Activated T-helper 1 cell treated with Interleukin-2 at 50 U/mL for 16 hours (primary cell): ENCODE measurements around the gene C6orf62.
A peak's percentile ranks its signal among the peaks of the same experiment; 100 is the strongest.
"Not testable (repeated sequence)": the region's sequence is repeated elsewhere in the genome, so short reads cannot be mapped to it uniquely, and the experiment has no call there.

Experiments used
- DNase-seq: peaks from one replicate; pipeline ENCODE4 v3.0.0-alpha.2; 2020; ENCODE audit warnings: low read depth

Gene C6orf62

DNA sequence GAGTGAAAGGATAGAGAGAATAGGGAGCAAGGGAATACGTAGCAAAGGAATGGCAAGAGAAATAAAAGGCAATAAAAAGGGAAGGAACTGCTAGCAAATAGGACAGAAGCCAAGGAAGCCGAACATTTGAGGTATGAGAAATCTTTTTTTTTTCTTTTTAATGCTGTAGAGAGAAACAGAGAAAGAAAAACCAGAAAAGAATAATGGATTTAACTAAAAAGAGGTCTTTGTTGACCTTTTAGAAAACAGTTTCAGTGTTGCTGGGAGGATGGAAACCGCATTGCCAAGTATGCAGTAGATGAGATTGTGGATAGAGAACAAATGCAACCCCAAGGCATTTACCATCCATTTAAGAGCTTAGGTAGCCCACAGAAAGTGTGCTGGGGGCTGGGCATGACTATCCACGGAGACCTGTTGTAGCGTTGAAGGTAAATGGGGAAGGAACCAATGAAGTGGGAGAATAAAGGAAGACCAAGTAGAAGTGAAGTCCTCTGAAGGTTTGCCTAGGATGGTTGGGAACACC, 23.3 kb upstream of the C6orf62 start:
- no peak for DNase-seq

DNA sequence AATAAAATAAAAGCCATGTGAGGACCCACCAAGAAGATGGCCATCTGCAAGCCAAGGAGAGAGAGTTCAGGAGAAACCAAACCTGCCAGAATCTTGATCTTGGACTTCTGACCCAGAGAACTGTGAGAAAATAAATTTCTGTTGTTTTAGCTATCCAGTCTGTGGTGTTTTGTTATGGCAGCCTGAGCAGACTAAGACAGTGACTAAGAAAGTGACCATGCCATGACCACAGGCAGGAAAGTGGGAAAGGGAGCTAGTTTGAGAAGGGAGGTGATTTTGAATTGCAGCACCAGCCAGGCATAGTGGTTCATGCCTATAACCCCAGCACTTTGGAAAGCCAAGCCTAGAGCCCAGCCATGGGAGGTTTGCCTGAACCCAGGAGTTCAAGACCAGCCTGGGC, 21.9 kb upstream of the C6orf62 start:
- no peak for DNase-seq

DNA sequence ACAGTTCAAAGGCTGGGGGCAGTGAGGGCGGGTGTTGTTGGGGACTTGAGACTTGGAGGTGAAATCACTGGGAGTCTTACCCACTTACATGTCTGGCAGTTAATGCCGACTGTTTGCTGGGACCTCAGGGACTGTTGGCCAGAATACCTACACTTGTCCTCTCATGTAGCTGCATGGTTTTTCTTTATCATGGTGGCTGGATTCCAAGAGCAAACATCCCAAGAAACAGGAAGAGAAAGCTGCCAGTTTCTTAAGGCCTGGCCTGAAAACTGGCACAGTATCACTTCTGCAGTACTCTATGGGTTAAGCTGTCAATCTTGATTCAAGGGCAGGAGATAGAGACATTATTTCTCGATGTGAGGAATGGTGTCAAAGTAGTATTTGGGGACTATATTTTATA, 19.8 kb upstream of the C6orf62 start:
- DNase-seq = no peak

DNA sequence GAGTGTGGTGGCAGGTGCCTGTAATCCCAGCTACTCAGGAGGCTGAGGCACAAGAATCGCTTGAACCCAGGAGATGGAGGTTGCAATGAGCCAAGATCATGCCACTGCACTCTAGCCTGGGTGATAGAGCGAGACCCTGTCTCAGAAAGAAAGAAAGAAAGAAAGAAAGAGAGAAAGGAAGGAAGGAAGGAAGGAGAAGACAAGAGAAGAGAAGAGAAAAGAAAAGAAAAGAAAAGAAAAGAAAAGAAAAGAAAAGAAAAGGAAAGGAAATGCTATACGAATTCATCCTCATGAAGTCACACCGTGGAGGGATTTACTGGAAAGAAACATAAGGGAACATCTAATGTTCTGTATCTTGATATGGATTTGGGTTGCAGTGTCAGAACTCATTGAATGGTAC, 15.8 kb upstream of the C6orf62 start:
- not testable (repeated sequence) for DNase-seq

DNA sequence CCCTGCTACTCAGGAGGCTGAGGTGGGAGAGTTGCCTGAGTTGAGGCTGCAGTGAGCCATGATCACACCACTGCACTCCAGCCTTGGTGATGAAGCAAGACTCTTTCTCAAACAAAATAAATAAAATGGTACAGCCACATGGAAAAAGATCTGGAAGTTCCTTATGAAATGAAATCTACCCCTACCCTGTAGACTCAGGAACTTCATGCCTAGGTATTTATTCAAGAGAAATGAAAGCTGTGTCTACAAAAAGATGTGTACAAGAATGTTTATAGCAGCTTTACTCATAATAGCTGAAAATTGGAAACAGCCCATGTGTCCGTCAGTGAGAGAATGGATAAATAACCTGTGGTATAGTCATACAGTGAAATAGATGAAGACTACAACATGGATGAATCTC, 15.2 kb upstream of the C6orf62 start:
- no peak for DNase-seq

DNA sequence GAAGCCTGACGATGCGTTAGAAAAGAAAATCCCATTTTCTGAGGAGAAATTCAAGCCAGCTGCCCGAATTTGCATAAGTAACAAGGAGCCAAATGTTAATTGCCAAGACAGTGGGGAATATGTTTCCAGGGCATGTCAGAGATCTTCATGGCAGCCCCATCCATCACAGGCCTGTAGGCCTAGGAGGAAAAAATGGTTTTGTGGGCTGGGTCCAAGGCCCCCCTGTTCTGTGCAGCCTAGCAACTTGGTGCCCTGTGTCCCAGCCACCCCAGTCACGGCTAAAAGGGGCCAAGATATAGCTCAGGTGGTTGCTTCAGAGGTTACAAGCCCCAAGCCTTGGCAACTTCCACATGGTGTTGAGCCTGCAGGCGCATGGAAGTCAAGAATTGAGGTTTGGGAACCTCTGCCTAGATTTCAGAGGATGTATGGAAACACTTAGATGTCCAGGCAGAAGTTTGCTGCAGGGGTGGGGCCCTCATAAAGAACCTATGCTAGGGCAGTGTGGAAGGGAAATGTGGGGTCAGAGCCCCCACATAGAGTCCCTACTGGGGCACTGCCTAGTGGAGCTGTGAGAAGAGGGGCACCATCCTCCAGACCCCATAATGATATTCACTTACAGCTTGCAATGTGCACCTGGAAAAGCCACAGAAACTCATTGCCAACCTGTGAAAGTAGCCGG, 12.6 kb upstream of the C6orf62 start:
- DNase-seq = not testable (repeated sequence)

DNA sequence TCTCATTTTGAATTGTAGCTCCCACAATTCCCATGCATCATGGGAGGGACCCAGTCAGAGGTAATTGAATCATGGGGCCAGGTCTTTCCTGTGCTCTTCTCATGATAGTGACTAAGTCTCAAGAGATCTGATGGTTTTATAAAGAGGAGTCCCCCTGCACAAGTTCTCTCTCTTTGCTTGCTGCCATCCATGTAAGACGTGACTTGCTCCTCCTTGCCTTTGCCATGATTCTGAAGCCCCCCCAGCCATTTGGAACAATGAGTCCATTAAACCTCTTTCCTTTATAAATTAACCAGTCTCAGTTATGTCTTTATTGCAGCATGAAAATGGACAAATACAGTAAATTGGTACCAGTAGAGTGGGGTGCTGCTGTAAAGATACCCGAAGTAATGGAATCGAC, 11.7 kb upstream of the C6orf62 start:
- not testable (repeated sequence) for DNase-seq

DNA sequence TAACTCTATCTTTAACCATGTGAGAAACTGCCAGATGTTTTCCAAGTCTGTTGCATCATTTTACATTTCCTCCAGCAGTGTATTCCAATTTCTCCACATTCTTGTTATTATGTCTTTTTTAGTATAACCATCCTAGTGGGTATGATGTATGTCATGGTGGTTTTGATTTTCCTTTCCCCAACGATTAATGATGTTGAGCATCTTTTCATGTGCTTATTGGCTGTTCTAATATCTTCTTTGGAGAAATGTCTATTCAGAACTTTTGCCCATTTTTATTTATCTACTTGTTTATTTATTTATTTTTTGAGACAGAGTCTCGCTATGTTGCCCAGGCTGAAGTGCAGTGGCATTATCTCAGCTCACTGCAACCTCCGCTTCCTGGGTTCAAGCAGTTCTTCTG, 4.3 kb upstream of the C6orf62 start:
- no peak for DNase-seq

DNA sequence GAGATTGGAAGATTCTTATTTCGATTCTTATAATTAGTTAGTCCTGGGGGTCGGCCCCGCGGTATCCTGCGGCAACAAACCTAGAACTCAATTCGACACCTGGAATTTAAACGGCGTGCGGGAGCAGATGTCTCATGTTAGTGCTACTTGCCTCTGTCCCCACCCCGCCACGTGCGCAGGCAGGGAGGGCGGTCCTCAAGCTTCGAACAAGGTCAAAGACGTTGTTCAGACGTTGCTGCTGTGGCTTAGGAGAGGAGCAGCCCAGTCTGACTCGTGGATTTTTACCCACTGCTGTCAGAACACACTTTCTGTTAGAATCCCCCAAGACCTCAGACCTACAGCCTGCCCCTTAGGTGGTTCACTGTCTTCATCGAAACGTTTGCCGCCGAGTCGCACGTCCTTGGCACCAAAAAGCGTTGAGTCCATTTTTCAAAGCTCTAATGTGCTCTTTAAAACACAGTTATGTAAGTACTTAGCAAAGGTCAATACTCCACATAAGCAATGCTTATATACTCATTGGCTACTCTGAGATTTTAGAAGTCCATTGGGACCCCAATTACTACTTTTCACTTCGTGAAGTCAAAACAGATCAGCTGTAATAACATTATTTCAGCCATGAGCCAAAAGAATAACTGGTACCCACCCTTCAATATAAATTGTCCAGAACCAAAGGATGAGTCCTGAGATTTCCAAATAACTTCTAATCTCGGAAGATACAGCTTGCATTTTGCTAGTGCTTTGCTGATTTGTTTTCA, 2.7 kb upstream of the C6orf62 start:
- DNase-seq = no peak

DNA sequence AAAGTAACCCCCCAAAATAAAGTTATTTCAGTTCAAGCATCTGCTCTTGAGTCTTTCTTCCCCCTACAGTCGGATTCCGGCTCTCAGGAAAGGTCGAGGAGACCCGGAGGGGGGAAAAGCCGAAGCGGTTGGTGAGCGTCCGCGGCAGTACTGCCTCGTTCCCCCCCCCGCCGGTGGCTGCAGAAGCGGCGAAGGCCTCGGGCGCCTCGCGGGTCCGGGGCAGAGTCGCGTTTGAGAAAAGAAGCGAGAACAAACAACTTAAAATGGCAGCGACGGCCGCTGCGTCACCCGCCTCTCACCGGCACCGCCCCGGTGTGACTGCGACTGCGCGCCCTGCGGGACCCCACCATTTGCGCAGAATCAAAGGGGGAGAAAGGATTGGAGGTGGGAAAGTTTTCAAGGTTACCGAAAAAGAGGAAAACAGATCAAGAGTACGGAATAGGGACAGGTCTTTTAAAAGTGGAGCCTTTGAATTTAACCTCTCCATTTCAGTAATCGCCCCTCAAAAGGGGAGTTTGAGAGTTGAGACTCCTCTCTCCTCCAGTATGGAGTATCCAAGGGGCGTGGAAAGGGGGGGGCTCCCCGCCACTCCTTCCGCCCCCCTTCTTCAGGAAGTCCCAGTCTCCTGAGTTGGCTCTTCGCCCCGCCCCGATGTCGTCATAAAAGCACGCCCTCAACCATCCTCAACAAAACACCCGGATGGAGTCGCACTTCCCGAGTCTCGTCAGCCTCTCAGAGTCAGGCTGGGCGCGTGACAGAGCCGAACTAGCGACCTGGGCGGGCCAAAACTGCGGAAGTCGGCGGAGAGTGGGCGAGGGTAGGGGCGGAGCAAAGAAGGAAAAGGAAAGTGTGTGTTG, 1.9 kb upstream of the C6orf62 start:
- DNase-seq = peak; percentile 99

DNA sequence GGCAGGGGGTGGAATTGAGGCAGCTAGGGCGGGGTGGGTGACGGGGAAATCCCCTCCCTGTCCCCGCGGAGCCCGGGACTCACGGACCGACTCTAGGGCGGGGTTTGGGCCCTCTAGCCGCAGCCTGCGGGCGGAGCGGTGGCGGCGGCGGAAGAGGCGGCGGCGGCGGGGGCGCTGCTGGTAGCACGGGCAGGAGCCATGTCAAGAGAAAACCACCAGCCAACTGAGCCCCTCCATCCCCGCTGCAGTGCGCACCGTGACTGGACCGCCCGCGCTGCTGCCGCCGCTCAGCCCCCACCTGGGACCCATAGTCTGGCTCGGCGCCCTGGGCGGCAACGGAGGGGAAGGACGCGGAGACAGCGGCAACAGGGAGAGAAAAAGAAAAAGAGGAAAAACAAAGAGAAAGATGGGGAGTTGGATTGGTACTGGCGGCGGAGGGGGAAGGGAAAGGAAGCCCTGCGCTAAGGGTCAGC, 1.2 kb upstream of the C6orf62 start:
- DNase-seq = peak; percentile 72

DNA sequence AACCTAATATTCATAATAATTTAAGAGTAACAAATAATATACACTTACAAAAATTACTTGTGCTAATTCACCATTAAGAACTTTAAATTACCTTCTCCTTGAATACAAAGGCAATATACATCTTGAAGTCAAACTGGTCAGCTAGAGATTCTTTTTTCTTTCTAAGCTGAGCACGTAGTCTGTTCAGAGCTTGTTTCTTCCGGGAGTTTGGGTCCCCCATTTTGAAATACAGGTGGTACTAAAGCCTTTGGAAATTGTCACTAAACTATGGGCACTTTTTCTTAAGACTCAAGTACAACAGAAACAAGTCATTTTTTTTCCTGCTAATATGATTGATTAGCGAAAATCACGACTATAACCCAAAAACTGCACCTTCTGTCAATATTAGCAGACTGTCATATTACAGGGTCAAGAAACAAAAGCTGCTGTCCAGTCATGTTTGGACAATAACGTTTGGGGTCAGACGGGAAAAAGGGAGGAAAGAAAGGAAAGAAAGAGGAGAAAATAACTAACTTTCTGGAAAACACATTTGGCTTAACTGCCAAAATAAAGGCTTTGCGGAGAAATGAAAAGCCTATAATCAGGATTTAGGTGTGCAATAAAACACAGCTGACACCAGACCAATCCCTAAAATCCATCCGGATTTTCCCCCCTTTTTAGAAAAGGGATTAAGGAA, 367 bp downstream of the C6orf62 start:
- no peak for DNase-seq

DNA sequence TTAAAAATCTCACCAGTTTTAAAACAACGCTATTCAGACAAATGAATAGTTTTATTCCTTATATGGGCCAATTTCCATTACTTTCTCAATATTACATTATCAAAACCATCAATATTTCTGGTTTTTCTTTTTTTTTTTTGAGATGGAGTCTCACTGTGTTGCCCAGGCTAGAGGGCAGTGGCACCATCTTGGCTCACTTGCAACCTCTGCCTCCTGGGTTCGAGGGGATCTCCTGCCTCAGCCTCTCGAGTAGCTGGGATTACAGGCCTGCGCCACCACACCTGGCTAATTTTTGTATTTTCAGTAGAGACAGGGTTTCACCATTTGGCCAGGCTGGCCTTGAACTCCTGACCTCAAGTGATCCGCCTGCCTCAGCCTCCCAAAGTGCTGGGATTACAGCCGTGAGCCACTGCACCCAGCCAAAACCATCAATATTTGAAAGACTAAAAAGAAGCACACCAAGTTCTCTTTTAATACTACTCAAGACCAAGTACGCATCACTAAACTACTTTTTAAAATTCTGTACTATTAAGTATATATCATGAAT, 2.3 kb downstream of the C6orf62 start:
- not testable (repeated sequence) for DNase-seq

DNA sequence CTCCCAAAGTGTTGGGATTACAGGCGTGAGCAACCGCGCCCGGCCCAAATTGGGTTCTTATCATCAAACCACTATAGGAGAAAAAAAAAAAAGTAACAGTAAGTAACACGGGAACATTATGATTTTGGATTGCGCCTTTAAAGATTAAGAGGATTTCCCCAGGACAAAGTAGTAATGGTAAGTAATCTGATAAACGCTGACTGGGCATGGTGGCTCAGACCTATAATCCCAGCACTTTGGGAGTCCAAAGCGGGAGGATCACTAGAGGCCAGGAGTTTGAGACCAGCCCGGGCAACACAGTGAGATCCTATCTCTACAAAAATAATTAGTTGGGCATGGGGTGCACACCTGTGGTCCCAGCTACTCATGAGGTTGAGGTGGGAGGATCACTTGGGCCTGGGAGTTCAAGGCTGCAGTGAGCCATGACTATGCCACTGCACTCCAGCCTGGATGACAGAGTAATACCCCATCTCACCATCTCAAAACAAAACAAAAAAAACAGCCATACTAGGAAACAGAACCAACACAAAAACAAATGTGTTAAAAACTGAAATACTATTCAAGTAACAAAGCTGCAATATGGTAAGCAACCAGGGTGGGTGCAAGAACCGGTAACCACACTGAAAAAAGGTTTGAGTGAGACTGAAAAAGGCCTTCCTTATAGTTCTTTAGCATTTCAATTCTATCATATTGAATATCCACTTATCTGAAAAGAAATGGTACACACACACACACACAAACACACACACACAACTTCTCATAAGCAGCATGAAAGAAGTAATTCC, 8.2 kb downstream of the C6orf62 start:
- no peak for DNase-seq

DNA sequence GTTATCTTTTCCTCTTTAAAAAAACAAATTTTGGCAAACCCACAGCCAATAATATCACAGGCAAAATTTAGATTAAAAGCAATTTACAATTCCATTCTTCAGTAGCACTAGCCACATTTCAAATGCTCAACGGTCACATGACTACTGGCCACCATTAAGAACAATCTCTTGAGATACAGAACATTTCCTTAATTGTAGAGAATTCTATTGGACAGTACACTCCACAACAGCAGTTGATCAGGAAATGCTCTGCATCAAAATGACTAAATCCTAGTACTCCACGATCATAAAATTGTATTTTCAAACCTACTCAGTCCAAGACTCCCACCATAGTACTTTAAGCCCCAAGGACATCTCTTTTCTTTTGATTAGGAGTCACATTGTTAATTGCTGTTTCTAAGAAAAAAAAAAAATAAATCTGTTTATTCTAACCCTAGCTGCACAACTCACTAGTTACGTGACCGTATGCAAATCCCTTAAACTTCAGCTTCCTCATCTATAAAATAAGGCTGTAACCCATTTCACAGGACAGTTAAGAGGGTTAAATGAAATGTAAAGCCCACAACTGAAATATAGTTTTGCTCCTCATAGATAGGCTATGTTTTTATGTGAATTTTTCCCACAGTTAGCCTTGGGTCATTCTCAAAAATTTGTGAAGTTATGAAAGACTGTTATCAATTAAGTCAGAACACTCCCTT, 9.8 kb downstream of the C6orf62 start:
- no peak for DNase-seq

DNA sequence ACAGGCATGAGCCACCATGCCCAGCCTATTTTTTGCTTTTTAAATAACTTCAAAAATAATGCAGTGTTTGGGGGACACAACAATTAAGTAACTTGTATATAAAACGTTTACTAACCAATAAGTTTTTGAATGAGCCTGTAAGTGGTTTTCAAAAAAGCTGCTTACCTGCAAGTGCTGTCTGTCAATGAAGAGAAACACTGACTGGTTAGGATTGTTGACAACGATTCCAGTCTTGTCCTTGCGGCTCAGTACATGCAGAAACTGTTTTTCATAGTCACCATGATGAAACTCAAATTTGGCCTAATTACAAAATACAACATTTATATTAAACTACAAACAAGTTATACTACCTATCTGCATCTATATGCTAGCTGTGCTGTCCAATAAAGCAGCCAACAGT, 10.3 kb downstream of the C6orf62 start:
- DNase-seq = no peak

DNA sequence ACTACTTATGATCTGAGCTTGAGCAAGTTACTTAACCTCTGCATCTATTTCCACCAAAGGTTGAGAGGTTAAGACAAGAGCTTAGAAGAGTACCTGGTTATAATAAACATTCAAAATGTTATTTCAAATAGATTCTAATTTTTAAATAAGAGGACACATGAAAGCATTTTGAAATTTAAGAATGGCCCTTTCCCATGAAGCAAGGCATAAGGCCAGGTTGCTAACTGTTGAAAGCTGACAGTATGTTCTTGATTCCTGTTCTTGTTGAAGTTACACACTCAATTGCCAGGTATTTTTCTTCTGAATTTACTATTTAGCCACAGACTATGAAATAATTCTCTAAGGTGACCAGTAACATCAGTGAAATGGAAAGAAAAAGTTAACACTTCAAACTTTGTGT, 14.5 kb downstream of the C6orf62 start:
- DNase-seq = no peak

DNA sequence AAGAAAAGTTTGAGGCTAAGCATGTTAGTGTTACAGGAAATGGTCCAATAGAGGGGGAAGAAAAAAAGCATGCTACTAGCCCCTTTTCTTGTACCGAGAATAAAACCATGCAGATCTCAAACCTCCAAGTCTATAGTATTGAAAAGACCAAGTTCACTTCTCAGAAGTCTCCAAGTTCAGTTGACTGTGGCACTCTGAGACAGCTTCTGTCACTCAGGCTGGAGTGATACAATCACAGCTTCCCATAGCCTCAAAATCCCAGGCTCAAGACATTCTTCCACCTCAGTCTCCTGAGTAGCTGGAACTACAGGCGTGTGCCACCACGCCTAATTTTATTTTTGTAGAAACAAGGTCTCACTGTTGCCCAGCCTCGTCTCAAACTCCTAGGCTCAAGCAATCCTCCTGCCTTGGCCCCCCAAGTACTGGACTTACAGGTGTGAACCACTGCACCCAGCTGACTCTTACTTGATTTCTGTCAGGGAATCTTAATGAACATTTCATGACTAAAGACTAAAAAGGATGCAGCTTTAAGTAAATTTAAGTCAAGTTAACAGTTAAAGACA, 16.2 kb downstream of the C6orf62 start:
- no peak for DNase-seq

DNA sequence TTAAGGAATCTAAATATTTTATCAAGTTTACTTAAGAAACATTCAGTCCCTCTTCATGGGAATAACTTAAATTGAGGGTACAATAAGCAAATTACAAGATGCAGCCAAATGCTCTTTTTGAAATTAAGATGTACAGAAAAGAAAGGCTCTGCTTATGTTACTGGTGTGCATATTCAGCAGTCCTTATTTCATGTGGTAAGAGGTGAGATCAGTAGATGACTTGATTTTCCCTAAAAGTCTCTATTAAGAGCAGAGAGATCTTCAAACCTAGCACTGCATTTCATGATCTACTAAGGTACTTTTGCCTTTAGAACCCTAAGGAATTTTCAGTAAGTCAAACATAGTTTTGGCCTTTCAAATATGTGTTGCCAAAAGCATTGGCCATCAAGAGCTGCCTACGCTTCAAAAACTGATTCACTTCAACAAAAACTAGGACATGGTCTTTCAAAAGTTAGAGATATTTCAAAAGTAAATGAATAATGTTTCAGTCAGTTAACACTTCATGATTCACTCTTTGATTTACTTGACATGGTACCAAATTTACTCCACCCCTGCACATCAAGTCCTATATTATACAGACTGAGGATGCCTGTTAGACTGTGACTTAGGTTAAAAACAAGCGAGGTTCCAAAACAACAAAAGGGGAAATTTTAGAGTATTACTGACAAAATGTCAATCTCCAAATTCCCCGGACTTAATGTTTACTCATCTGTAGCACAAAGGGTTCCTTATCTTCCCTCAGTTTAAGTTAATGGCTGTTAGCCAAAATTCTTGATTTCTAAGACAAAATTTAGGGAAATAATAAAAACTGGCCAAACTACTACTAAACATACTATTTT, 19.2 kb downstream of the C6orf62 start:
- DNase-seq = no peak
